Measurements from ENCODE around the gene MB21D2. TPM values are rescaled to one million over a fixed set of nuclear protein-coding genes. Genes with fewer than 3 reads are reported as not detected.
A peak's percentile ranks its signal among the peaks of the same experiment; 100 is the strongest.

Gene MB21D2
- total RNA-seq, 1 donor from 2014 or later, result 8.9 TPM

GRCh38 chr3:192802957-192803899, 114.4 kb downstream of the MB21D2 start:
- Mint-ChIP-seq H3K27ac (ENCODE audit: unreplicated experiment) (no peak overlapping the region), H3K27me3 (ENCODE audit: low read depth) (no peaks in the 10 kb centered on the region), H3K9me3 (ENCODE audit: low read depth) (no peaks in the 10 kb centered on the region), H3K4me1 (ENCODE audit: low read depth) (no peaks in the 10 kb centered on the region), H3K36me3 (ENCODE audit: low read depth) (peaks cover 6% of the 10 kb centered on the region), H3K4me3 (ENCODE audit: unreplicated experiment) (no peak overlapping the region)
- no peak for DNase-seq (ENCODE audit: low spot score)
- TF ChIP-seq CTCF (IDR thresholded peaks at IDR 0.05), result peak; percentile 83

GRCh38 chr3:192801985-192802384, 115.7 kb downstream of the MB21D2 start:
- Mint-ChIP-seq H3K9me3 (ENCODE audit: low read depth) (no peaks in the 10 kb centered on the region), H3K27ac (ENCODE audit: unreplicated experiment) (no peak overlapping the region), H3K4me3 (ENCODE audit: unreplicated experiment) (no peak overlapping the region), H3K4me1 (ENCODE audit: low read depth) (no peaks in the 10 kb centered on the region), H3K36me3 (ENCODE audit: low read depth) (peaks cover 8% of the 10 kb centered on the region), H3K27me3 (ENCODE audit: low read depth) (no peaks in the 10 kb centered on the region)
- TF ChIP-seq CTCF (IDR thresholded peaks at IDR 0.05), result no peak
- DNase-seq (ENCODE audit: low spot score), result no peak

GRCh38 chr3:192799721-192800120, 117.9 kb downstream of the MB21D2 start:
- no peak for DNase-seq (ENCODE audit: low spot score)
- no peak overlapping the region for H3K4me3 Mint-ChIP-seq (ENCODE audit: unreplicated experiment)
- H3K27me3 Mint-ChIP-seq (ENCODE audit: low read depth), result no peaks in the 10 kb centered on the region
- H3K9me3 Mint-ChIP-seq (ENCODE audit: low read depth), result no peaks in the 10 kb centered on the region
- H3K36me3 Mint-ChIP-seq (ENCODE audit: low read depth), result peaks cover 8% of the 10 kb centered on the region
- H3K4me1 Mint-ChIP-seq (ENCODE audit: low read depth), result peaks cover 12% of the 10 kb centered on the region
- TF ChIP-seq CTCF (IDR thresholded peaks at IDR 0.05), result no peak
- H3K27ac Mint-ChIP-seq (ENCODE audit: unreplicated experiment), result no peak overlapping the region

GRCh38 chr3:192795021-192795420, 122.6 kb downstream of the MB21D2 start:
- Mint-ChIP-seq H3K27me3 (ENCODE audit: low read depth) (no peaks in the 10 kb centered on the region), H3K4me3 (ENCODE audit: unreplicated experiment) (no peak overlapping the region), H3K27ac (ENCODE audit: unreplicated experiment) (no peak overlapping the region), H3K4me1 (ENCODE audit: low read depth) (peaks cover 16% of the 10 kb centered on the region), H3K36me3 (ENCODE audit: low read depth) (peaks cover 8% of the 10 kb centered on the region), H3K9me3 (ENCODE audit: low read depth) (no peaks in the 10 kb centered on the region)
- DNase-seq (ENCODE audit: low spot score), result no peak
- no peak for TF ChIP-seq CTCF (IDR thresholded peaks at IDR 0.05)

GRCh38 chr3:192794216-192794615, 123.4 kb downstream of the MB21D2 start:
- Mint-ChIP-seq H3K27ac (ENCODE audit: unreplicated experiment) (no peak overlapping the region), H3K4me1 (ENCODE audit: low read depth) (peaks cover 16% of the 10 kb centered on the region), H3K9me3 (ENCODE audit: low read depth) (no peaks in the 10 kb centered on the region), H3K27me3 (ENCODE audit: low read depth) (no peaks in the 10 kb centered on the region), H3K36me3 (ENCODE audit: low read depth) (peaks cover 8% of the 10 kb centered on the region), H3K4me3 (ENCODE audit: unreplicated experiment) (no peak overlapping the region)
- no peak for TF ChIP-seq CTCF (IDR thresholded peaks at IDR 0.05)
- DNase-seq (ENCODE audit: low spot score), result no peak

Measured in chondrocyte (in vitro differentiated cells).